ENCODE data around the gene ZNF620. TPM values are rescaled to one million over a fixed set of nuclear protein-coding genes. Genes with fewer than 3 reads are reported as not detected.

ZNF620 gene
- polyA plus RNA-seq, 1 donor = 7.9 TPM

GRCh38 chr3:40464339-40465110, 41.3 kb upstream of the ZNF620 start:
- WGBS (ENCODE audit: insufficient coverage, low lambda C conversion rate) = 84% methylated on average over 4 of the region's 9 CpGs
- no peaks in the 10 kb centered on the region for H3K9me3 ChIP-seq (ENCODE audit: control insufficient read depth, low read depth, low read length)
- H3K4me1 ChIP-seq (ENCODE audit: control insufficient read depth, insufficient read depth, low read length) = no peaks in the 10 kb centered on the region
- H3K27me3 ChIP-seq (ENCODE audit: control insufficient read depth, insufficient read depth, low read length) = no peaks in the 10 kb centered on the region
- no peak overlapping the region for H3K4me3 ChIP-seq (ENCODE audit: low read length)
- no peak overlapping the region for H3K27ac ChIP-seq (ENCODE audit: low read length)
- peaks cover 52% of the 10 kb centered on the region for H3K36me3 ChIP-seq (ENCODE audit: control insufficient read depth, insufficient read depth, low read length)
- no peak for DNase-seq

- DNase-seq = no peak
- H3K4me1 ChIP-seq (ENCODE audit: control insufficient read depth, insufficient read depth, low read length) = no peaks in the 10 kb centered on the region
- H3K36me3 ChIP-seq (ENCODE audit: control insufficient read depth, insufficient read depth, low read length) = peaks cover 49% of the 10 kb centered on the region
- H3K9me3 ChIP-seq (ENCODE audit: control insufficient read depth, low read depth, low read length) = no peaks in the 10 kb centered on the region
- WGBS (ENCODE audit: insufficient coverage, low lambda C conversion rate) = 97% methylated on average over 3 of the region's 4 CpGs
- no peak overlapping the region for H3K4me3 ChIP-seq (ENCODE audit: low read length)
- no peaks in the 10 kb centered on the region for H3K27me3 ChIP-seq (ENCODE audit: control insufficient read depth, insufficient read depth, low read length)
- H3K27ac ChIP-seq (ENCODE audit: low read length) = no peak overlapping the region
Measured at GRCh38 chr3:40465111-40465407, 40.8 kb upstream of the ZNF620 start.

- Histone ChIP-seq H3K27ac (ENCODE audit: low read length) (no peak overlapping the region), H3K4me3 (ENCODE audit: low read length) (no peak overlapping the region), H3K36me3 (ENCODE audit: control insufficient read depth, insufficient read depth, low read length) (peaks cover 45% of the 10 kb centered on the region), H3K27me3 (ENCODE audit: control insufficient read depth, insufficient read depth, low read length) (no peaks in the 10 kb centered on the region), H3K4me1 (ENCODE audit: control insufficient read depth, insufficient read depth, low read length) (no peaks in the 10 kb centered on the region), H3K9me3 (ENCODE audit: control insufficient read depth, low read depth, low read length) (no peaks in the 10 kb centered on the region)
- WGBS (ENCODE audit: insufficient coverage, low lambda C conversion rate) = 89% methylated on average over 2 of the region's 2 CpGs
- no peak for DNase-seq
Measured at GRCh38 chr3:40465456-40465855, 40.4 kb upstream of the ZNF620 start.

- H3K27ac ChIP-seq (ENCODE audit: low read length) = no peak overlapping the region
- H3K9me3 ChIP-seq (ENCODE audit: control insufficient read depth, low read depth, low read length) = no peaks in the 10 kb centered on the region
- peaks cover 22% of the 10 kb centered on the region for H3K36me3 ChIP-seq (ENCODE audit: control insufficient read depth, insufficient read depth, low read length)
- H3K4me1 ChIP-seq (ENCODE audit: control insufficient read depth, insufficient read depth, low read length) = no peaks in the 10 kb centered on the region
- DNase-seq = no peak
- H3K4me3 ChIP-seq (ENCODE audit: low read length) = no peak overlapping the region
- H3K27me3 ChIP-seq (ENCODE audit: control insufficient read depth, insufficient read depth, low read length) = no peaks in the 10 kb centered on the region
- WGBS (ENCODE audit: insufficient coverage, low lambda C conversion rate) = no CpG with 5 or more reads among the region's 4 CpGs
Measured at GRCh38 chr3:40468018-40468417, 37.8 kb upstream of the ZNF620 start.

- WGBS (ENCODE audit: insufficient coverage, low lambda C conversion rate) = 51% methylated on average over 4 of the region's 4 CpGs
- no peaks in the 10 kb centered on the region for H3K36me3 ChIP-seq (ENCODE audit: control insufficient read depth, insufficient read depth, low read length)
- peak in 1 of 2 donors; percentile 28 for DNase-seq
- H3K4me1 ChIP-seq (ENCODE audit: control insufficient read depth, insufficient read depth, low read length) = no peaks in the 10 kb centered on the region
- no peak overlapping the region for H3K27ac ChIP-seq (ENCODE audit: low read length)
- no peaks in the 10 kb centered on the region for H3K27me3 ChIP-seq (ENCODE audit: control insufficient read depth, insufficient read depth, low read length)
- no peaks in the 10 kb centered on the region for H3K9me3 ChIP-seq (ENCODE audit: control insufficient read depth, low read depth, low read length)
- no peak overlapping the region for H3K4me3 ChIP-seq (ENCODE audit: low read length)
Measured at GRCh38 chr3:40470701-40471100, 35.1 kb upstream of the ZNF620 start.

GRCh38 chr3:40476478-40477470, 29.1 kb upstream of the ZNF620 start, which contains the start of gene ZNF619:
ZNF619 (plus strand) TSS chr3:40477122; CDS start chr3:40477980, 858 bp downstream.
- Histone ChIP-seq H3K9me3 (ENCODE audit: control insufficient read depth, low read depth, low read length) (no peaks in the 10 kb centered on the region), H3K27me3 (ENCODE audit: control insufficient read depth, insufficient read depth, low read length) (no peaks in the 10 kb centered on the region), H3K4me1 (ENCODE audit: control insufficient read depth, insufficient read depth, low read length) (peaks cover 4% of the 10 kb centered on the region), H3K36me3 (ENCODE audit: control insufficient read depth, insufficient read depth, low read length) (peaks cover 17% of the 10 kb centered on the region), H3K4me3 (ENCODE audit: low read length) (peak within 1 kb of the TSS; percentile 75), H3K27ac (ENCODE audit: low read length) (peak within 1 kb of the TSS; percentile 25)
- DNase-seq = peak; percentile 61 to 87
- WGBS (ENCODE audit: insufficient coverage, low lambda C conversion rate) = 20% methylated on average over 2 of the region's 48 CpGs

- Histone ChIP-seq H3K4me3 (ENCODE audit: low read length) (peak overlapping the region; percentile 75), H3K36me3 (ENCODE audit: control insufficient read depth, insufficient read depth, low read length) (peaks cover 26% of the 10 kb centered on the region), H3K27me3 (ENCODE audit: control insufficient read depth, insufficient read depth, low read length) (no peaks in the 10 kb centered on the region), H3K9me3 (ENCODE audit: control insufficient read depth, low read depth, low read length) (no peaks in the 10 kb centered on the region), H3K27ac (ENCODE audit: low read length) (no peak overlapping the region), H3K4me1 (ENCODE audit: control insufficient read depth, insufficient read depth, low read length) (peaks cover 4% of the 10 kb centered on the region)
- WGBS (ENCODE audit: insufficient coverage, low lambda C conversion rate) = no CpG with 5 or more reads among the region's 4 CpGs
- peak in 1 of 2 donors; percentile 13 for DNase-seq
Measured at GRCh38 chr3:40477666-40478065, 28.2 kb upstream of the ZNF620 start.

GRCh38 chr3:40487172-40487571, 18.7 kb upstream of the ZNF620 start:
- H3K4me3 ChIP-seq (ENCODE audit: low read length) = no peak overlapping the region
- H3K36me3 ChIP-seq (ENCODE audit: control insufficient read depth, insufficient read depth, low read length) = peaks cover 52% of the 10 kb centered on the region
- no CpG with 5 or more reads among the region's 3 CpGs for WGBS (ENCODE audit: insufficient coverage, low lambda C conversion rate)
- no peaks in the 10 kb centered on the region for H3K4me1 ChIP-seq (ENCODE audit: control insufficient read depth, insufficient read depth, low read length)
- no peaks in the 10 kb centered on the region for H3K27me3 ChIP-seq (ENCODE audit: control insufficient read depth, insufficient read depth, low read length)
- H3K27ac ChIP-seq (ENCODE audit: low read length) = no peak overlapping the region
- no peak for DNase-seq
- H3K9me3 ChIP-seq (ENCODE audit: control insufficient read depth, low read depth, low read length) = peaks cover 3% of the 10 kb centered on the region

GRCh38 chr3:40490916-40491315, 14.9 kb upstream of the ZNF620 start:
- no CpG with 5 or more reads among the region's 5 CpGs for WGBS (ENCODE audit: insufficient coverage, low lambda C conversion rate)
- H3K9me3 ChIP-seq (ENCODE audit: control insufficient read depth, low read depth, low read length) = peaks cover 3% of the 10 kb centered on the region
- H3K27ac ChIP-seq (ENCODE audit: low read length) = no peak overlapping the region
- H3K27me3 ChIP-seq (ENCODE audit: control insufficient read depth, insufficient read depth, low read length) = no peaks in the 10 kb centered on the region
- no peak overlapping the region for H3K4me3 ChIP-seq (ENCODE audit: low read length)
- peaks cover 24% of the 10 kb centered on the region for H3K36me3 ChIP-seq (ENCODE audit: control insufficient read depth, insufficient read depth, low read length)
- no peak for DNase-seq
- H3K4me1 ChIP-seq (ENCODE audit: control insufficient read depth, insufficient read depth, low read length) = no peaks in the 10 kb centered on the region

GRCh38 chr3:40494698-40495097, 11.1 kb upstream of the ZNF620 start:
- Histone ChIP-seq H3K36me3 (ENCODE audit: control insufficient read depth, insufficient read depth, low read length) (no peaks in the 10 kb centered on the region), H3K27ac (ENCODE audit: low read length) (no peak overlapping the region), H3K4me1 (ENCODE audit: control insufficient read depth, insufficient read depth, low read length) (no peaks in the 10 kb centered on the region), H3K4me3 (ENCODE audit: low read length) (no peak overlapping the region), H3K27me3 (ENCODE audit: control insufficient read depth, insufficient read depth, low read length) (no peaks in the 10 kb centered on the region), H3K9me3 (ENCODE audit: control insufficient read depth, low read depth, low read length) (no peaks in the 10 kb centered on the region)
- WGBS (ENCODE audit: insufficient coverage, low lambda C conversion rate) = no CpG with 5 or more reads among the region's 2 CpGs
- no peak for DNase-seq
